Vagina (tissue), 2 donors: ENCODE data around the gene C2orf68.

ENCODE experiments used
- CTCF ChIP-seq, 3 experiments: fragments of 450-650 bp in 2 of 3; fragments of 200-600 bp in 1 of 3; sonication (generic) in 1 of 3; IDR thresholded peaks; one replicate each; pipeline ENCODE4 v1.5.1; 2017 to 2019; ENCODE audit warnings: antibody characterized with exemption in 3 of 3, mild to moderate bottlenecking in 2 of 3, moderate library complexity in 2 of 3
- POLR2A ChIP-seq, 2 donors: fragments of 450-650 bp; IDR thresholded peaks; one replicate each; pipeline ENCODE4 v1.6.1; 2017; ENCODE audit warnings: antibody characterized with exemption in 2 of 2, mild to moderate bottlenecking in 2 of 2, moderate library complexity in 2 of 2
- POLR2AphosphoS5 ChIP-seq, 2 donors: sonication (generic); formaldehyde crosslinking; IDR thresholded peaks; one replicate each; pipeline ENCODE4 v1.9.0; 2017; ENCODE audit warnings: antibody characterized with exemption in 2 of 2, mild to moderate bottlenecking in 2 of 2, low read depth in 1 of 2; ENCODE audit not compliant: insufficient read depth in 1 of 2

- TF ChIP-seq CTCF (IDR thresholded peaks at IDR 0.05) (no peak), POLR2A (IDR thresholded peaks at IDR 0.05) (no peak), POLR2AphosphoS5 (IDR thresholded peaks at IDR 0.05; ENCODE audit: insufficient read depth in 1 of 2, low read depth in 1 of 2) (no peak)
Measured at GRCh38 chr2:85598594-85599340, 13.1 kb downstream of the C2orf68 start.
